ENCODE data around the gene APBB2. TPM values are rescaled to one million over a fixed set of nuclear protein-coding genes. Genes with fewer than 3 reads are reported as not detected.

The APBB2 gene
- total RNA-seq, 1 experiment from 2014 or later = 17.7 TPM

GRCh38 chr4:40874331-40874730, 340.0 kb downstream of the APBB2 start:
- H3K9me3 Mint-ChIP-seq (ENCODE audit: low read depth, unreplicated experiment) = no peaks in the 10 kb centered on the region
- no peak overlapping the region for H3K27ac Mint-ChIP-seq (ENCODE audit: unreplicated experiment)
- H3K27me3 Mint-ChIP-seq (ENCODE audit: unreplicated experiment) = no peaks in the 10 kb centered on the region
- intact Hi-C loops (cut with micrococcal nuclease; ENCODE audit: unreplicated experiment) = no loop called here
- no peak for DNase-seq
- TF ChIP-seq, protein P1, sequence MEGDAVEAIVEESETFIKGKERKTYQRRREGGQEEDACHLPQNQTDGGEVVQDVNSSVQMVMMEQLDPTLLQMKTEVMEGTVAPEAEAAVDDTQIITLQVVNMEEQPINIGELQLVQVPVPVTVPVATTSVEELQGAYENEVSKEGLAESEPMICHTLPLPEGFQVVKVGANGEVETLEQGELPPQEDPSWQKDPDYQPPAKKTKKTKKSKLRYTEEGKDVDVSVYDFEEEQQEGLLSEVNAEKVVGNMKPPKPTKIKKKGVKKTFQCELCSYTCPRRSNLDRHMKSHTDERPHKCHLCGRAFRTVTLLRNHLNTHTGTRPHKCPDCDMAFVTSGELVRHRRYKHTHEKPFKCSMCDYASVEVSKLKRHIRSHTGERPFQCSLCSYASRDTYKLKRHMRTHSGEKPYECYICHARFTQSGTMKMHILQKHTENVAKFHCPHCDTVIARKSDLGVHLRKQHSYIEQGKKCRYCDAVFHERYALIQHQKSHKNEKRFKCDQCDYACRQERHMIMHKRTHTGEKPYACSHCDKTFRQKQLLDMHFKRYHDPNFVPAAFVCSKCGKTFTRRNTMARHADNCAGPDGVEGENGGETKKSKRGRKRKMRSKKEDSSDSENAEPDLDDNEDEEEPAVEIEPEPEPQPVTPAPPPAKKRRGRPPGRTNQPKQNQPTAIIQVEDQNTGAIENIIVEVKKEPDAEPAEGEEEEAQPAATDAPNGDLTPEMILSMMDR (IDR thresholded peaks at IDR 0.05; ENCODE audit: unreplicated experiment) = no peak
- CTCF ChIA-PET = no interaction called here
- no peak overlapping the region for H3K4me3 Mint-ChIP-seq (ENCODE audit: low read depth, unreplicated experiment)
- H3K4me1 Mint-ChIP-seq (ENCODE audit: low read depth, unreplicated experiment) = no peaks in the 10 kb centered on the region
- H3K36me3 Mint-ChIP-seq (ENCODE audit: insufficient read depth, unreplicated experiment) = no peaks in the 10 kb centered on the region
- BruUV-seq (replicated peaks) = no TSS peak

GRCh38 chr4:40871695-40872250, 342.6 kb downstream of the APBB2 start:
- no peaks in the 10 kb centered on the region for H3K27me3 Mint-ChIP-seq (ENCODE audit: unreplicated experiment)
- intact Hi-C loops (cut with micrococcal nuclease; ENCODE audit: unreplicated experiment) = no loop called here
- H3K27ac Mint-ChIP-seq (ENCODE audit: unreplicated experiment) = no peak overlapping the region
- H3K4me3 Mint-ChIP-seq (ENCODE audit: low read depth, unreplicated experiment) = no peak overlapping the region
- TF ChIP-seq, protein P1 (IDR thresholded peaks at IDR 0.05; ENCODE audit: unreplicated experiment) = no peak
- H3K36me3 Mint-ChIP-seq (ENCODE audit: insufficient read depth, unreplicated experiment) = no peaks in the 10 kb centered on the region
- H3K9me3 Mint-ChIP-seq (ENCODE audit: low read depth, unreplicated experiment) = no peaks in the 10 kb centered on the region
- no peaks in the 10 kb centered on the region for H3K4me1 Mint-ChIP-seq (ENCODE audit: low read depth, unreplicated experiment)
- CTCF ChIA-PET = no interaction called here
- DNase-seq = no peak
- no TSS peak for BruUV-seq (replicated peaks)

- Mint-ChIP-seq H3K4me3 (ENCODE audit: low read depth, unreplicated experiment) (no peak overlapping the region), H3K9me3 (ENCODE audit: low read depth, unreplicated experiment) (no peaks in the 10 kb centered on the region), H3K27me3 (ENCODE audit: unreplicated experiment) (no peaks in the 10 kb centered on the region), H3K4me1 (ENCODE audit: low read depth, unreplicated experiment) (no peaks in the 10 kb centered on the region), H3K36me3 (ENCODE audit: insufficient read depth, unreplicated experiment) (no peaks in the 10 kb centered on the region), H3K27ac (ENCODE audit: unreplicated experiment) (no peak overlapping the region)
- CTCF ChIA-PET = no interaction called here
- no peak for DNase-seq
- TF ChIP-seq, protein P1 (IDR thresholded peaks at IDR 0.05; ENCODE audit: unreplicated experiment) = no peak
- BruUV-seq (replicated peaks) = no TSS peak
- intact Hi-C loops (cut with micrococcal nuclease; ENCODE audit: unreplicated experiment) = no loop called here
Observed at GRCh38 chr4:40870150-40870549, 344.2 kb downstream of the APBB2 start.

GRCh38 chr4:40865696-40866095, 348.6 kb downstream of the APBB2 start:
- no peak for DNase-seq
- no TSS peak for BruUV-seq (replicated peaks)
- Mint-ChIP-seq H3K4me1 (ENCODE audit: low read depth, unreplicated experiment) (no peaks in the 10 kb centered on the region), H3K9me3 (ENCODE audit: low read depth, unreplicated experiment) (no peaks in the 10 kb centered on the region), H3K27me3 (ENCODE audit: unreplicated experiment) (no peaks in the 10 kb centered on the region), H3K36me3 (ENCODE audit: insufficient read depth, unreplicated experiment) (no peaks in the 10 kb centered on the region), H3K4me3 (ENCODE audit: low read depth, unreplicated experiment) (no peak overlapping the region), H3K27ac (ENCODE audit: unreplicated experiment) (no peak overlapping the region)
- intact Hi-C loops (cut with micrococcal nuclease; ENCODE audit: unreplicated experiment) = no loop called here
- CTCF ChIA-PET = interaction anchor here (0.7 kb wide), 1 partner anchor 20 kb away, joined by 3 read pairs; no protein-coding TSS in a partner anchor
- TF ChIP-seq, protein P1 (IDR thresholded peaks at IDR 0.05; ENCODE audit: unreplicated experiment) = no peak
